Activated T-cell treated with anti-CD3 and anti-CD28 coated beads, Interleukin-2, amount 50 U/mL, for 72 hours (primary cell): Measurements from ENCODE around the gene MPC2. TPM values are rescaled to one million over a fixed set of nuclear protein-coding genes. Genes with fewer than 3 reads are reported as not detected.

Source experiments
- ATAC-seq, 2 donors: fragments of 150-1000 bp; cut with Tn5 transposase; replicated peaks in 1 of 2; 2 replicates each; pipeline ENCODE4 v1.10.0; 2021; ENCODE audit warnings: moderate library complexity in 2 of 2, mild to moderate bottlenecking in 1 of 2
- DNase-seq, 2 donors: peaks; one replicate each; pipeline ENCODE4 v3.0.0; 2021 to 2022; ENCODE audit warnings: mixed read lengths in 1 of 2
- H3K27ac Mint-ChIP-seq: one replicate; pipeline ENCODE4 v1.8.0; 2022; ENCODE audit warnings: mild to moderate bottlenecking, moderate library complexity, mixed read lengths
- H3K27me3 Mint-ChIP-seq: one replicate; pipeline ENCODE4 v1.8.0; 2022; ENCODE audit warnings: low read depth, mixed read lengths
- H3K36me3 Mint-ChIP-seq, 2 donors: one replicate each; pipeline ENCODE4 v1.8.0; 2022; ENCODE audit warnings: mixed read lengths in 2 of 2, mild to moderate bottlenecking in 1 of 2; ENCODE audit not compliant: insufficient read depth in 2 of 2
- H3K4me1 Mint-ChIP-seq: one replicate; pipeline ENCODE4 v1.8.0; 2022; ENCODE audit warnings: low read depth, mixed read lengths
- H3K4me3 Mint-ChIP-seq, 2 donors: one replicate each; pipeline ENCODE4 v1.8.0; 2022; ENCODE audit warnings: mild to moderate bottlenecking in 2 of 2, mixed read lengths in 2 of 2, moderate library complexity in 2 of 2
- H3K9me3 Mint-ChIP-seq, 2 donors: one replicate each; pipeline ENCODE4 v1.8.0; 2022; ENCODE audit warnings: mixed read lengths in 2 of 2
- total RNA-seq, 2 donors: library from RNA; stranded (reverse); gene quantifications; one replicate each; pipeline ENCODE4 v1.2.3, GENCODE V29; 2022

Gene MPC2
- total RNA-seq, 2 donors from 2014 or later = 66.3 to 71.6 TPM

GRCh38 chr1:167928457-167928852, 8.4 kb downstream of the MPC2 start:
- no peak overlapping the region for H3K27ac Mint-ChIP-seq
- no peaks in the 10 kb centered on the region for H3K27me3 Mint-ChIP-seq
- no peaks in the 10 kb centered on the region for H3K36me3 Mint-ChIP-seq
- DNase-seq (no peak), ATAC-seq (no peak)
- no peaks in the 10 kb centered on the region for H3K9me3 Mint-ChIP-seq
- H3K4me1 Mint-ChIP-seq = peaks cover 21% of the 10 kb centered on the region
- H3K4me3 Mint-ChIP-seq = no peak overlapping the region

DNA sequence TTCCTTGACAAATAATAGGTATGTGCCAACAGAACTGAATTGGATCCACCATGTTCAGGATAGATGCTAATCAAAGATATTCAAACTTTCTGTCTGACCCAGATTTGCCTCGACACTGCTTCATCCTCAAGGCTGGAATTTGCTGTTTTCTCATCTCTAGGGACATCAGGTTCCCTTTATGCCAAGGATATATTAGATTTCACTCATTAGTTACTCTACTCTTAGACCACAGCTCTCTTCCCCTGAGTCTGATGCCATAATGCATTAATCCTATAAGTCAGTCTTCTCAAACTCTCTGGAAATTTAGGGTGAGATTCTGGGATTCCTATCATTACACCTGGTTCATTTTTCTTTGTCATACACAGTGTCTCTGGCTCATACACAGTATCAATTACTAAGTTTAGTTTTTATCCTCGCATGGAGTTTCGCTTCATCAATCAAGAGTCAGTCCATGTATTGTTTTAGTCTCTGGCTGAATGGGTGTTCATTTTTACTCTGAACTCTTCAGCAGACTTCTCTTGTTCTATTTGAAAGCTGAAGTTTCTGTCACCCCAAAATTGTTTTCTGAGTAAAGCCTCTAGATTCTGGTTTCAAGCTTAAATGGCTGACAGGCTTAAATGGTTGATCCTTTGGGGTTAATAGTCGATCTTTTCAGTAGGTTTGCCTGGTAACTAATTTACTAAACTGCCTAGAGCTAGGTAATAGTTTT, 9.7 kb downstream of the MPC2 start:
- Mint-ChIP-seq H3K27me3 (no peaks in the 10 kb centered on the region), H3K4me1 (peaks cover 9% of the 10 kb centered on the region), H3K9me3 (no peaks in the 10 kb centered on the region), H3K4me3 (no peak overlapping the region), H3K27ac (no peak overlapping the region), H3K36me3 (peaks cover 0 to 3% of the 10 kb centered on the region in 2 donors)
- no peak for DNase-seq
- no peak for ATAC-seq

DNA sequence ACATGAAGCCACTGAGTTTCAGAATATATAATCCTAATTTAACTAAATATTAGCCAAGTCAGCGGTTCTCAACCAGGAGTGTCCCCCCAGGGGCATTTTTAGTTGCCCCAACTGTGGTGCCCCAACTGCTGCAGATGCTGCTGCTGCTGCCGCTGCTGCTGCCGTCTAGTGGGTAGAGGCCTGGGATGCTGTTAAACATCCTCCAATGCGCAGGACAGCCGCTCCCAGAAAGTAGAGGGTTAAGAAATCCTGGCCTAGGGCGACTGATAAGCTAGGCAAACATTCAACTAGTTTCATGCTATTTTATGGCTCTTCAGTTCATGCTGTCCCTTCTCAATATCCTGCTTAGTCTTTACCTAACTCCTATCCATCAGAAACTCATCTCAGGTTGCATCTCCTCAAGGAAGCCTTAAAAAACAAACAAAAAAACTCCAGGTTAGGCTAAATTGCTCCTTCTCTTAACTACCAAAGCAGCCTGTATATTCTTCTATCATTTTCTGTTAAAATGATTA, 10.3 kb downstream of the MPC2 start:
- Mint-ChIP-seq H3K36me3 (peaks cover 0 to 3% of the 10 kb centered on the region in 2 donors), H3K27ac (no peak overlapping the region), H3K9me3 (no peaks in the 10 kb centered on the region), H3K27me3 (no peaks in the 10 kb centered on the region), H3K4me3 (no peak overlapping the region), H3K4me1 (peaks cover 8% of the 10 kb centered on the region)
- DNase-seq (no peak), ATAC-seq (no peak)

DNA sequence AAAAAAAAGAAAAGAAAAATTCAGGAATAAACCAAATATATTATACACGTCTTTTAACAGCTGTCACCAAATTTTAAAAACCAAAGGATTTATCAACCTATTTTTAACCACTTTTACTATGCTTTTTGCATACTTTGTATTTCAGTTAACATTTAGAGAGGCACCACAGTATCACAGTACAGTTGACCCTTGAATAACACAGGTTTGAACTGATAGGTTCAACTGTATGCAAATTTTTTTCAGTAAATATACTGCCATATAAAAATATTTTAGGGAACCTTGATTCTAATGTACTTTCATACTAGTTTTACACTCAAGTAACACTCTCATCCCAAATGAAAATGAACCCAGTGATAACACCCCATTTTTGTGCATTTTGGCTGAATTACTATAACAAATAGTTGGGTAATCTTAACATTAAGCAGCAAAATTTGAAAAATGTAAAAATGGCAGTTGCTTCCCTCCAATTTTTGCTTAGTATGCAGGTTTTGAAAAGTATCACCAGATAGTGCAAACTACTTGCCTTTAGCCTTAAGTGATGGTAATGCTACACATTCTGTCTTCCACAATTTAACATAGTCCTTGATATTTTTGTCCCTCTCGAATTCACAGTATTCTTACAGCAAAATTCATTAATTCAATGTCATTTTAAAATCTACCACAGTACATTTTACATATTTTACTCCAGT, 12.2 kb downstream of the MPC2 start:
- Mint-ChIP-seq H3K9me3 (no peaks in the 10 kb centered on the region), H3K27ac (no peak overlapping the region), H3K4me1 (peaks cover 8% of the 10 kb centered on the region), H3K4me3 (no peak overlapping the region), H3K27me3 (no peaks in the 10 kb centered on the region), H3K36me3 (peaks cover 0 to 3% of the 10 kb centered on the region in 2 donors)
- DNase-seq (no peak), ATAC-seq (no peak)

DNA sequence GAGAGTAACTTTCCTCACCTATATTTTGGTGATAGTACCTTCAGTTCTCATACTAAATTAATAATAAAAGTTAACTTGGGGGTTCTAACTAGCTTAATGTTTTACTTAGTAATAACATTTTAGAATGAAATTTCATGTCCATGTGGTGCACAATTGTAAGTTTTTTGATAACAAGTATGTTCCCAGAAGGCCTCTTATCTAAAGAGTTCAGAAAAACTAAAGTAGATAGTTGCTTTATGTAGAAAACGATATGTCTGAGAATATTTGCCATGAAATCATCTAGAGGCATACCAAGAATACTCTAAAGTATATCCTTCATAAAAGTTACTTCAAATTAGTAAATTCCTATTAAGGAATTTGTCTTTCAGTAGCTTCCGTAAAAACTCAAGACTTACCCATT, 12.8 kb downstream of the MPC2 start:
- no peak overlapping the region for H3K27ac Mint-ChIP-seq
- no peak overlapping the region for H3K4me3 Mint-ChIP-seq
- no peaks in the 10 kb centered on the region for H3K9me3 Mint-ChIP-seq
- no peak for DNase-seq
- no peak for ATAC-seq
- H3K4me1 Mint-ChIP-seq = peaks cover 8% of the 10 kb centered on the region
- peaks cover 0 to 3% of the 10 kb centered on the region in 2 donors for H3K36me3 Mint-ChIP-seq
- H3K27me3 Mint-ChIP-seq = no peaks in the 10 kb centered on the region

DNA sequence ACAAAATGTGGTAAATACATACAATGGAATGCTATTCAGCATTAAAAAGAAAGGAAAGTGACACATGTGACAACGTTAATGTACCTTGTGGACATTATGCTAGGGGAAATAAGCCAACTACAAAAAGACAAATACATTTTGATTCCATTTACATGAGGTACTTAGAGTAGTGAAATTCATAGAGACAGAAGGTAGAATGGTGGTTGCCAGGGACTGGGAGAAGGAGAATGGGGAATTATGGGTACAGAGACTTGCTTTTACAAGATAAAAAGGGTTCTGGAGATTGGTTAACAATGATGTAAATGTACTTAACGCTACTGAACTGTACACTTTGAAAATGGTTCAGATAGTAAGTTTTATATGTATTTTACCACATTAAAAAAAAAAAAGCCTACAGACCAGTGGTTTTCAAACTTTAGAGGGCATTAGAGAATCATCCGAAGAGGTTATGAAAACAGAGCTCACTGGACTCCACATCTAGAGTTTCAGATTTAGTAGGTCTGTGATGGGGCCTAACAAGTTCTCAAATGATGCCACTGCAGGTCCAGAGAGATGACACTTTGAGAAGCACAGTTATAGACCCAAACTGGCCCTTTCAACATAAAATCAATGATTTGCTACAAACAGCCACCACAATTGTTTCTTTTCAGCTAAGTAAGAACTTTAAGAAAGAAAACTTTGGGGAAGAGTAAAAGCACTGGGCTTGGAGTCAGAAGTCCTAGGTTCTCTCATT, 13.4 kb downstream of the MPC2 start:
- DNase-seq (no peak), ATAC-seq (no peak)
- H3K9me3 Mint-ChIP-seq = no peaks in the 10 kb centered on the region
- peaks cover 8% of the 10 kb centered on the region for H3K4me1 Mint-ChIP-seq
- H3K27ac Mint-ChIP-seq = no peak overlapping the region
- H3K4me3 Mint-ChIP-seq = no peak overlapping the region
- peaks cover 0 to 3% of the 10 kb centered on the region in 2 donors for H3K36me3 Mint-ChIP-seq
- no peaks in the 10 kb centered on the region for H3K27me3 Mint-ChIP-seq

DNA sequence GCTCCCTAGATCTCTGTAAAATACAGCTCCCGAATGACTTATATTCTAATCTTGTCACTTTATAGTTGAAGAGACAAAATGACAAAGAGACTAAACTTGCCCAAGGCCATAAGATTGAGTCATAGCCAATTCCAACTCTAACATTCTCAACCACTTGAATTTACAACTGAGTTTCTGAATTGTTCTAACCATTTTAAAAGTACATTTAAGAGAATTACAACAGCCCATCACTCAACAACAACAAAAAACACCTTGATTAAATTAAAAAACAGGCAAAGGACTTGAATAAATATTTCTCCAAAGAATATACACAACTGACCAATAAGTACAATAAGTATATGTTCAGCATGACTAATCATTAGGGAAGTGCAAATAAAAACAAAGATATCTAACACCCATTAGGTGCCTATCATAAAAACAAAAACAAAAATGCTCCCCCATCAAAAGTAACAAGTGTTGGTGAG, 14.2 kb downstream of the MPC2 start:
- Mint-ChIP-seq H3K9me3 (no peaks in the 10 kb centered on the region), H3K4me1 (peaks cover 5% of the 10 kb centered on the region), H3K36me3 (peaks cover 0 to 5% of the 10 kb centered on the region in 2 donors), H3K4me3 (no peak overlapping the region), H3K27me3 (no peaks in the 10 kb centered on the region), H3K27ac (no peak overlapping the region)
- ATAC-seq (no peak), DNase-seq (no peak)

- Mint-ChIP-seq H3K27ac (no peak overlapping the region), H3K4me3 (no peak overlapping the region), H3K4me1 (no peaks in the 10 kb centered on the region), H3K36me3 (peaks cover 0 to 5% of the 10 kb centered on the region in 2 donors), H3K27me3 (no peaks in the 10 kb centered on the region), H3K9me3 (no peaks in the 10 kb centered on the region)
- DNase-seq (no peak), ATAC-seq (no peak)
Observed at GRCh38 chr1:167922023-167922422, 14.8 kb downstream of the MPC2 start.

GRCh38 chr1:167916766-167917511, 19.9 kb downstream of the MPC2 start:
- Mint-ChIP-seq H3K9me3 (no peaks in the 10 kb centered on the region), H3K4me1 (no peaks in the 10 kb centered on the region), H3K36me3 (peaks cover 0 to 2% of the 10 kb centered on the region in 2 donors), H3K4me3 (no peak overlapping the region), H3K27me3 (no peaks in the 10 kb centered on the region), H3K27ac (no peak overlapping the region)
- DNase-seq (no peak), ATAC-seq (no peak)

DNA sequence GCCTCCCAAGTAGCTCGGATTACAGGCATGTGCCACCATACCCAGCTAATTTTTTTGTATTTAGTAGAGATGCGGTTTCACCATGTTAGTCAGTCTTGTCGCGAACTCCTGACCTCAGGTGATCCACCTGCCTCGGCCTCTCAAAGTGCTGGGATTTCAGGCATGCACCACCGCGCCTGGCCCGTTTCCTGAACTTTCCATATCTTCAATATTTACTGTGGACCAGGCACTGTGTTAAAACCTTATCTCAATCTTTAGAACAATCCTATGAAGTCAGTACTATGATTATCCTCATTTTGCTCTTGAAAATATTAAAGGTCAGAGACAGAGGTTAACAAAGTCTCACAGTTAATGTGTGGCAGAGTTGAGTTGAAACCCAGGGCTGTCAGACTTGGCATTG, 21.3 kb downstream of the MPC2 start:
- no peaks in the 10 kb centered on the region for H3K9me3 Mint-ChIP-seq
- ATAC-seq (no peak), DNase-seq (no peak)
- peaks cover 0 to 2% of the 10 kb centered on the region in 2 donors for H3K36me3 Mint-ChIP-seq
- H3K4me1 Mint-ChIP-seq = no peaks in the 10 kb centered on the region
- no peak overlapping the region for H3K27ac Mint-ChIP-seq
- H3K27me3 Mint-ChIP-seq = peaks cover under 1% of the 10 kb centered on the region
- H3K4me3 Mint-ChIP-seq = no peak overlapping the region

DNA sequence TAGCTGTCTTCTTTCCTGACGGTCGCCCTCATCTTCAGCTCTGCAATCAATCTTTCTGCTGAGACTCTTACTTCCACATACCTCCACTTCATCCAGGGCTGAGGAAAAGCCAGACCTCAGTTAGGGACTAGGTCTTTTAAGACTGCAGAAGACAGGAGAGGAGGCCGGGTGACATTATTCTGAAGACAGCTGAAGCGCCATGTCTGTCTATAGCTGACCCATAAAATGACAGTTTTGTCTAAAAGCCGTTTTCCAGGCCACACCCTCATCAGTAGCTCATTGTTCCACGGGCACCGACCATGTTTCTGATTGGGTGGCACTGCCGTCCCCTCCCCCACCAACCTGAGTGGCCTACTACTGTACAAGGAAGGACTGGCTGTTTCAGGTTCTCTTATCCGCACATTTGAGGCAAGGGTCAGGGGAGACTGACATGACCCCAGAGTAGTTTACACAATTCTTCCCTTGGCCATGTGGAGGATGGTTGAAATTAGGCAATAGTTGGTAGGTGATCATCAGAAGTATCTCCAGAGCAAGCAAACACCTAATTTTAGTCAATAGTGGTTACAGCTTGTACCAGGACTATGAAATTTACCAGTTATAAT, 22.9 kb downstream of the MPC2 start, which contains the start of gene ADCY10:
Gene ADCY10, minus strand, starts transcription at position 240 of the 602 bp plus-strand sequence. CDS start 8,994 bp downstream, outside the sequence.
- peaks cover 2 to 5% of the 10 kb centered on the region in 2 donors for H3K36me3 Mint-ChIP-seq
- peaks cover 5% of the 10 kb centered on the region in 2 donors for H3K9me3 Mint-ChIP-seq
- ATAC-seq (no peak), DNase-seq (no peak)
- H3K27me3 Mint-ChIP-seq = peaks cover 12% of the 10 kb centered on the region
- H3K27ac Mint-ChIP-seq = no peak within 1 kb of the TSS
- no peak within 1 kb of the TSS for H3K4me3 Mint-ChIP-seq
- H3K4me1 Mint-ChIP-seq = no peaks in the 10 kb centered on the region

DNA sequence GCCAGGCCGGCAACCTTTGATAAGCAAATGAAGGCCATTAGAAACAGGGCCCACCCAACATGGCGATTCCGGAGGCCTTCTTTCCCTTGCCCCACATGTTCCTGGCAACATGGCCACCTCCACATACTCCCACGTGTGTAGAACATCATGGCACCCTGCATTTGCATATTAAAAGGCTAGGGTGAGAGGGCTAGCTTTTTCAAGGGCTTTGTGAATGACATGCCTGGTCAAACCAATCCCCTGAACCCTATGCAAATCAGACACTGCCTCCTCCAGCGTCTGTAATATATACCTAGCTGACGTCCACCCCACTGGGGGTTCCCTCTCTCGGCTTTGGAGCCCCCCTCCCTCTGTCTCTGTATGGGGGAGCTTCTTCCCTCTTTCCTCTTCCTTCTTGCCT, 24.6 kb downstream of the MPC2 start:
- Mint-ChIP-seq H3K27me3 (peaks cover 12% of the 10 kb centered on the region), H3K9me3 (peaks cover 5% of the 10 kb centered on the region in 2 donors), H3K36me3 (peaks cover 0 to 5% of the 10 kb centered on the region in 2 donors), H3K4me1 (no peaks in the 10 kb centered on the region), H3K27ac (no peak overlapping the region), H3K4me3 (no peak overlapping the region)
- no peak for ATAC-seq
- no peak for DNase-seq
